ENCODE data around the gene PDZRN3. TPM values are rescaled to one million over a fixed set of nuclear protein-coding genes. Genes with fewer than 3 reads are reported as not detected.

PDZRN3 gene
- total RNA-seq, 1 experiment from 2014 or later = 5.9 TPM

DNA sequence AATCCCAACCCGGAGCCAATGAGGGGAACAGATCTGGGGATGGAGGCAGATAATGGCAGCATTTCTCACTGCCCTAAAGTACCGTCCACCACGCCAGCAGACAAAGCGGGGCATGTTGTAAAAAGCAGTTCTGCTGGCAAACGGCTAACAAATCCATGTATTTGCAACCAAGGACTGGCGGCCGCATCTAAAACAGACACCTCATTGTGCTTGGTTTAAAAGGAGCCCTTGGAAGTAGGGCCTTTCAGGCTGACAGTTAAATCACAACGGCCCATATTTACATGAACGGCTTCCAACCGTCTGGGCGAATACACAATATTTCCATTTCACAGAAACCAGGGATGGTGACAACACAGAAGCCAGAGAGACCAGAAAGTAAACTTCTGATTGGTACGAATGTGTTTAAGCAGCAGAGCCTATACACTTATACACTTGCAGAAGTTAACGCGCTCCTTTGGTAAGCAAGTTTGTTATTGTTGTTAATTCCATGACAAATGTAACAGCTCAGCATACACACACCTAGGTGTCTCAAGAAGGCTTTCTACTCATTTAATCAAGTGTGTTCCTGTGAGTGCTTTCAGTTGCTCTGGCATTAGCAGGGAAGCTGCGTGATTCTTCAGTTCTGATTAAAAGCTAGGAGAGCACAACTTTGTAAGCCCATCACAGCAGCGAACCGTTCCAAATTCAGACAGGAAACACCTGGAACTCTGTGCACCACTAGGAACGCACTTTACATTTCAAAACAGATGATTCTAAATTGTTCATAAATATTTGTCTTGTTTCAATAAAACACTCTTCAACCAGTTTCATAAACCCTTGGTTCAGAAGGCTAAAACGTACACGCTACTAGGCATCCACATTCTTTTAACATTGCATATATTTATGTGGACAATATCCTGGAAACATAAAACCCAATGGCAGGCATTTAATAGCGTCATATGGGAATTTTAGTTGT lies 112.9 kb downstream of the PDZRN3 start:
- Histone ChIP-seq H3K79me1 (ENCODE audit: insufficient read depth, low read depth, low read length, poor library complexity, severe bottlenecking) (no peaks in the 10 kb centered on the region), H3K9ac (ENCODE audit: extremely low read depth, insufficient read length, low read length) (no peak overlapping the region), H2BK5ac (ENCODE audit: insufficient read length, low read length) (no peak overlapping the region), H2BK20ac (ENCODE audit: low read depth, low read length, poor library complexity, severe bottlenecking) (no peak overlapping the region), H3K27me3 (ENCODE audit: insufficient read depth, low read length) (no peaks in the 10 kb centered on the region), H3K4me1 (ENCODE audit: insufficient read depth, low read length) (no peaks in the 10 kb centered on the region; the same call in 1 of the 2 replicates), H3K79me2 (ENCODE audit: insufficient read depth, low read length) (no peaks in the 10 kb centered on the region), H2AK5ac (ENCODE audit: insufficient read length, low read length) (no peak overlapping the region), H3K4me2 (ENCODE audit: insufficient read depth, insufficient read length, low read length) (peak overlapping the region; percentile 2), H4K5ac (ENCODE audit: insufficient read length, low read depth, low read length) (no peak overlapping the region), H3K56ac (ENCODE audit: insufficient read length, low read depth, low read length) (no peak overlapping the region), H3K4ac (ENCODE audit: low read depth, low read length) (no peak overlapping the region), H3K27ac (ENCODE audit: insufficient read length, low read depth, low read length) (no peak overlapping the region), H2BK12ac (ENCODE audit: insufficient read length, low read depth, low read length) (no peak overlapping the region), H2BK120ac (ENCODE audit: low read depth, low read length, poor library complexity, severe bottlenecking) (no peak overlapping the region), H3K18ac (ENCODE audit: insufficient read length, low read depth, low read length) (no peak overlapping the region), H4K8ac (replicated peaks; ENCODE audit: insufficient read length, low read depth, low read length) (no peak overlapping the region), H4K20me1 (ENCODE audit: control insufficient read depth, insufficient read depth, insufficient read length) (no peaks in the 10 kb centered on the region), H3K9me3 (ENCODE audit: control insufficient read depth, low read depth, low read length) (no peaks in the 10 kb centered on the region), H2BK15ac (ENCODE audit: low read depth, low read length) (no peak overlapping the region), H3K14ac (ENCODE audit: insufficient read depth, low read length) (no peak overlapping the region), H3K23ac (ENCODE audit: insufficient read length, low read depth, low read length) (no peak overlapping the region), H2AFZ (ENCODE audit: low read length) (no peak overlapping the region), H3K23me2 (ENCODE audit: insufficient read length, low read depth, low read length, poor library complexity, severe bottlenecking) (no peaks in the 10 kb centered on the region), H4K91ac (ENCODE audit: insufficient read length, low read depth, low read length) (no peak overlapping the region), H3T11ph (ENCODE audit: low read length) (no peak overlapping the region)
- TF ChIP-seq, protein P1, sequence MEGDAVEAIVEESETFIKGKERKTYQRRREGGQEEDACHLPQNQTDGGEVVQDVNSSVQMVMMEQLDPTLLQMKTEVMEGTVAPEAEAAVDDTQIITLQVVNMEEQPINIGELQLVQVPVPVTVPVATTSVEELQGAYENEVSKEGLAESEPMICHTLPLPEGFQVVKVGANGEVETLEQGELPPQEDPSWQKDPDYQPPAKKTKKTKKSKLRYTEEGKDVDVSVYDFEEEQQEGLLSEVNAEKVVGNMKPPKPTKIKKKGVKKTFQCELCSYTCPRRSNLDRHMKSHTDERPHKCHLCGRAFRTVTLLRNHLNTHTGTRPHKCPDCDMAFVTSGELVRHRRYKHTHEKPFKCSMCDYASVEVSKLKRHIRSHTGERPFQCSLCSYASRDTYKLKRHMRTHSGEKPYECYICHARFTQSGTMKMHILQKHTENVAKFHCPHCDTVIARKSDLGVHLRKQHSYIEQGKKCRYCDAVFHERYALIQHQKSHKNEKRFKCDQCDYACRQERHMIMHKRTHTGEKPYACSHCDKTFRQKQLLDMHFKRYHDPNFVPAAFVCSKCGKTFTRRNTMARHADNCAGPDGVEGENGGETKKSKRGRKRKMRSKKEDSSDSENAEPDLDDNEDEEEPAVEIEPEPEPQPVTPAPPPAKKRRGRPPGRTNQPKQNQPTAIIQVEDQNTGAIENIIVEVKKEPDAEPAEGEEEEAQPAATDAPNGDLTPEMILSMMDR (conservative IDR thresholded peaks at IDR 0.05) = no peak
- peak; percentile 49 for DNase-seq
- no CpG with 5 or more reads among the region's 21 CpGs for WGBS (ENCODE audit: extremely low coverage, insufficient read length, low lambda C conversion rate)
- peak overlapping the region in 2 of 3 experiments; percentile 50 to 55; a peak in 2 of 7 replicates for H3K27ac Mint-ChIP-seq
- H3K36me3 Mint-ChIP-seq (ENCODE audit: insufficient read depth in 1 of 3, low read depth in 3 of 3) = no peaks in the 10 kb centered on the region
- H3K27me3 Mint-ChIP-seq (ENCODE audit: low read depth) = peaks cover 58% of the 10 kb centered on the region
- peaks cover 50 to 56% of the 10 kb centered on the region in 2 experiments for H3K4me1 Mint-ChIP-seq
- peak overlapping the region in 1 of 2 experiments; percentile 19; a peak in 2 of 5 replicates for H3K4me3 Mint-ChIP-seq
- H3K9me3 Mint-ChIP-seq = no peaks in the 10 kb centered on the region

Data from H9 (cell line).